HS-5 (cell line): Measurements from ENCODE around the gene RAD1.

ENCODE experiments used
- DNase-seq: peaks from one replicate; pipeline ENCODE4 v3.0.0-alpha.2; 2012; ENCODE audit warnings: low read depth

The RAD1 gene

DNA sequence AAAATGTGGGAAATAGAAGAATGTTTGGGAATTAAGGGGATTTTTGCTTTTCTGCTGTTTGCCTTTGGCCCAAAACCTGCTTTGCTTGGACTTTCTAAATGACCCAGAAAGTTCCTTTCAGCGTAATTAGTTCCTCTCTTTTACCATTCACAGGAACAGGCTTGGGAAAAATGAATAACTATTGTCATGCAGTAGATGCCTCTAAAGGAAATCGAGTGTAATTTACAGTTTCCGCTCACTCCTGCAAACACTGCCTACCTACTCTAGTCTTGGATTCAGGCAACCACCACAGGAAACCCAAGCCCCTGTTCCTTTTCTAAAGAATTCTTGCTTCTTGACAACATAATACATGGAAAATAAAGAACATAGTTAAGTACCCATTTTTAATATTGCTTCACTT, 51.4 kb downstream of the RAD1 start:
- no peak for DNase-seq

DNA sequence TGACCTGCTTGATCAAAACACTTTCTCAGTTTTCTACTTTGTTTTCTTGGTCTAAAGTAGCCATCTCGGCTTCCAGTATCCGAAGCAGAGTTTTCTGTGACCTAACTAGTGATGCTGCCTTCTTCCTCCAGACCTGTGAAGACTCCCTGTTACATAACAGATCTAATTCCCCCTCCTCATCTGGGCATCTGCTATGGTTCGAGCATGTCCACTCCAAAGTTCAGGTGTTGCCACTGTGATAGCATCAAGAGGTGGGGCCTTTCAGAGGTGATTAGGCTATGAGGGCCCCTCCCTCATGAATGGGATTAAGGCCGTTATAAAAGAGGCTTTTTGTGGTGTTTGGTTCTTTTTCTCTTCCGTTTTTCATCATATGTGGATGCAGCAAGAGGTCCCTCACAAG, 56.1 kb downstream of the RAD1 start:
- no peak for DNase-seq

DNA sequence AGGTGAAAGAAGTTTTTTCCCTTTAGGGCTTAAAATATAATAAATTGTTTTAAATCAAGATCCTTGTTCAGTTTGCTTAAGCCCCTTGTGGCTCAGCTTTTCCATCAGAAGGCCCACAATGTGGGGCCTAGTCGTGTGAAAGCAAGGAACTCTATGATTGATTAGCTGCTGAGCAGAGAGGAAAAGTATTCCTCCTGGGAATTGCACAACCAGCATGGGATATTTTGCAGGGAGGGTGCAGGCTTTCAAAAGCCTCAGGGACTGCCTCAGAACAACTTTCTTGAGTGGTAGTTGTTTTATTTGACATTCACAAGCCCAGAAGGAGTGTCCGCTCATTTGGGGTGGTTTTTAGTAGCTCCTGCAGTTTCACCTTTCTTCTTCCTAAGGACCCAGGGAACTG, 56.5 kb downstream of the RAD1 start:
- no peak for DNase-seq

DNA sequence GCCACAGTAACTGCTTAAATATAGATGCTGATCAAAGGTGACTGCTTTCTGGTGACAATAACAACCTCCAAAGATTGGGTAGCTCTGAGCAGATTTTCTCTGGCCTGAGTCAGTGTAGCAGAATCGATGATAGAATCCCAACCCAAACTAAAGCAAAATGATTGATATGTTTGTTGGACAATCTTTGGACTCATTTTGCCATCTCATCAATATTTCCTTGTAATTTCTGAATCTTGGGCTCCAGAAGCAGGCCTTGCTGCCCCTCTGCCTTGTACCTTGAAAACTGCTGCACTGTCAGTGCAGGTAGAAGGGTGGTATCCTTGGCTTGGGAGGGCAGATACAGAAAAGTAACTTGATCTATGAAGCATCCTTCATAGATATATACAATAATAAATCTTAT, 57.4 kb downstream of the RAD1 start:
- no peak for DNase-seq

DNA sequence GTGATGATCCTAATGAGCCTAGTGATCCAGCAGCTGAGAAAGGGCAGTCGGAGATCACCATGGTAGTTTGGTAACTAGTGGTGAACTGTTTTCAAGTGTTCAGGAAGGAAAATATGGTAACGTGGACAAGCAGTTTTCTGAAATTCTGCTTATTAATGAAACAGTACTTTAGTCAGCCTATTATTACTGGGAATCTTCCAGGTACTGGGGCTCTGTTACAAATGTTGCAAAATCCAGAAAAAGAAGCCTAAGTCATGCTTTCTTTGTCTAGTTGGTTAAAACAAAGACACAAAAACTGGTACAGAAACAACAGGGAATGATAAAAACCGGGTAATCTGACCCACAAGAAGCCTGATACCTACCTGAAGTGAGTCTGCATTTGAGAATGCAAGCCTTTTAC, 58.1 kb downstream of the RAD1 start:
- no peak for DNase-seq
